Testis (tissue), 2 donors: ENCODE measurements around the gene NECAP2.

ENCODE experiments used
- CTCF ChIP-seq, 3 experiments: fragments of 450-650 bp in 2 of 3; fragments of 200-600 bp in 1 of 3; sonication (generic) in 1 of 3; IDR thresholded peaks; one replicate each; pipeline ENCODE4 v1.5.1; 2016 to 2019; ENCODE audit warnings: antibody characterized with exemption in 3 of 3, mild to moderate bottlenecking in 2 of 3, moderate library complexity in 1 of 3
- POLR2A ChIP-seq: fragments of 450-650 bp; IDR thresholded peaks from one replicate; pipeline ENCODE4 v1.6.1; 2017; ENCODE audit warnings: antibody characterized with exemption, mild to moderate bottlenecking, moderate library complexity

GRCh38 chr1:16498573-16499413 is 58.3 kb downstream of the NECAP2 start:
- no peak for TF ChIP-seq CTCF (IDR thresholded peaks at IDR 0.05)
- TF ChIP-seq POLR2A, result no peak
